GM21619 (cell line): ENCODE results near the gene DSTYK.
"Not testable (repeated sequence)": the region's sequence is repeated elsewhere in the genome, so short reads cannot be mapped to it uniquely, and the experiment has no call there.

Experiments
- ATAC-seq: cut with Tn5 transposase; IDR thresholded peaks from one replicate; pipeline ENCODE4 v1.9.1; 2021; ENCODE audit not compliant: unreplicated experiment

The DSTYK gene

DNA sequence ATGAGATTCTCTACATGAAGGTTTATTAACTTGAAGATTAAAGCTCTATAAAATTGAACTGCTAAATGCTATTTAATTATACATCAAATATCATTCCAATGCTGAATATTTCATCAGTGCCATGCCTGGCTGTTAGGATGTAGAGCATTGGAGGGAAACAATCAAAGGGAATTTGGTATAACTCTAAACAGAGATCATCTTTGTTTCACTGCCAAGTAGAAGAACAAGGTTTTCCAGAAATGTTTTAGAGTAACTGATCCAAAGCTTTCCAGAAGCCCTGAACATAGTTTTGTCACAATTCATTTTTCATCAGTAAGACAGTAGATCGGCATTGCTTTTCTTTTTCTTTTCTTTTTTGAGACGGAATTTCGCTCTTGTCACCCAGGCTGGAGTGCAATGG is 5.9 kb upstream of the DSTYK start:
- no peak for ATAC-seq

DNA sequence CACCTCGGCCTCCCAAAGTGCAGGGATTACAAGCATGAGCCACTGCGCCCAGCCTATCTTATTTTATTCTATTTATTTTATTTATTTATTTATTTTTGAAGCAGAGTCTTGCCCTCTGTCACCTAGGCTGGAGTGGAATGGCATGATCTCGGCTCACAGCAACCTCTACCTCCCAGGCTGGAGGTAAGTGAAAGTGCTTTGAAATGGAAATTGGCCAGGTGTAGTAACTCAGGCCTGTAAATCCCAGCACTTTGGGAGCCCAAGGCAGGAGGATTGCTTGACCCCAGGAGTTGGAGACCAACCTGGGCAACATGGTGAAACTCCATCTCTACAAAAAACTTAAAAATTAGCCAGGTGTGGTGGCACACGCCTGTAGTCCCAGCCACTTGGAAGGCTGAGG is 5.1 kb upstream of the DSTYK start:
- no peak for ATAC-seq

DNA sequence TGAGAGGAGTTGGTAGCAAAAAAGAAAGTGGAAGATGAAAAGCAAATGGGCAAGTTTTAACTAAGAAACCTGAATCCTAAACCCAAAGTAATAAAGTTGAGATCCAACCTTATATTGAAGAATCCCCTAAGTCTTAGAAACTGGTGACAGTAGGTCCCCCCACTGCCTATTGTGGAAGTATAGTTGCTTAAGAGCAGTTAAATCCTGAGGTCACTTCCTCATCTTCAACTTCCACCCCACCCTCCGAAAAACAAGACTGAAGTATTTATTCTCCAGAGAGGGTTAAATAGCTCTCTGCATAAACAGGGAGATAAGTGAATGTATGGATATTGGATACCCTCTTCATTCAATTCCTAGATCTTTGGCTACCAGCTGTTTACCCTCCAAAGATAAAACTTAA is 3.3 kb upstream of the DSTYK start:
- no peak for ATAC-seq

DNA sequence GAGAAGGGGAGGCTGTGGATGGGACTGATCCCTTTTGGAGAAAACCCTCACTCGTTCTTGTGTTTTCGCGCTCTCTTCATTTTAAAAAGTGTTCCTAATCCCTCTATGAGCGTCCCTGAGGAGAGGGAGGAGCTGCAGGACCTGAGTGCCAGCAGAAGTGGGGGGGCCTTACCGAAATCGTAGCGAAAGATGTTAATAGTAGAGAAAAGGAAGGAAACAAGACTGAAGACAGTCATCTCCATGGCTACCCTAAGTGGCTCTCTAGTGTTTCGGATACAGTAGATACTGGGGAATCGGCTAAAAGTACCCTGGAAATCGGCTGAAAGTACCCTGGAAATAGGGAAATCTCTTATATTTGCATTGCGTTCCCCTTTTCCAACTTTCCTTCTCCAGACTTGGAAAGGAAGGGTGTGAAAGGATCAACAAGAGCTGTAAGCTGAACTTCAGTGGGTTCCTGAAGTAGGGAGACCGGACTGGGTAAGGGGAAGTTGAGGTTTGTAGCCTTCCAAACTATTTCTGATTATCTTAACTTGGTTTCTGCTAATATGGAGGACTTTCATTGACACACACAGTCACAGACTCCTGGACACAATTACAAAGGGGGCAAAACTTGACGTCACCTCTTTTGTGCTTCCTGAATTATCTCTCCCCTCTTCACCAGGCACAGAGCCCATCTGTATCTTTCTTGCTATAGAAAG is 486 bp upstream of the DSTYK start:
- ATAC-seq: peak; percentile 16

DNA sequence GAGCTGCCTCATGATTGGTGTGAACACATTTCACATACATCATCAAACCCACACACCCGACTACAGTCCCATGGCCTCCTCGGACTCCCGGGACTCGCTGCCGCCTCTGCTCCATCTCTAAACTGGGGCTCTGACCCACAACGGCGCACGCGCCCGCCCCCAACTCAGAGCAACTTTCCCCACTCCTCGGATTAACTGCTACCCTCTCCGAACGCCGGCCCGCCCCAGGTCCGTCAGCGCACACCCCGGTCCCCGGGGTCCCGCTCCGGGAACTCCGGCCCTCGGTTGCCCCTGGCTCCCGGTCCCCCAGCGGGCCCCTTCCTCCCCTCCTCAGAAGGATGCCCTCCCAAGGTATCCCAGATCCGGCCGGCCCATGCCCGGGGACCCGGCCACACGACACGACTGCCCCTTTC is 740 bp downstream of the DSTYK start:
- peak; percentile 9 for ATAC-seq

DNA sequence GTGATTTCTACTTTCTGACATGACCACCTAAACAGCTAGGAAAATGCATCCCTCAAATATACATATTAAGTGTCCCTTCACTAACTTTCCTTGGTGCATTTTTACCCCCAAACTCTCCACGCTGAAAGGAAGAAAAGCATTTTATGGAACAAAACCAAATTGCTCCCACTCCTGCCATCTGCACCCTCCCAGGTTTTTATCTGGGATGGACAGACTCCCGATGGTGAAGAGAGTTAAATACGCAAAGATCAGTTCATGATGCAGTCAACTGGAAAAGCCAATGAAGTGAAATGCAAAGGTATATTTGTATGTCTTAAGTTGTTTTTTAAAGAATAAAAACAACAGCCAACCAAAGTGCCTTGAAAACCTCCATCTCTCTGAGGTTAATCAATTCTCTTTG is 2.7 kb downstream of the DSTYK start:
- no peak for ATAC-seq

DNA sequence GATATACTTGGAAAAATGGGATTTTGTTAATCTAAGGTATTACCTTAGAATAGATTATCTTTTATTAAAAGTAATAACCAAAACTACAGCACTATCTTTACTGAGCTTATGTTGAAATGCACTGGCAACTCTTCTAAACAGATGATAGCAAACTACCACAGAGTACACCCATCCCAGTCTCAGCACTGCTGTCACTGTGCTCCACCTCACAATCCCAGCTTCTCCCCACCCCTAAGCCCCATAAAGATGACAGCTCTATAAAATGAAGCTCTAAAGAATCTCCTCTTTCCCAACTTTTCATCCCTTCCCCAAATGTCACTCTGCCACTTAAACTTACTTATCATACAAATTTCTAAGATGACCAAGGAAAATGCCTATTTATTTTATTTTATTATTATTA is 6.4 kb downstream of the DSTYK start:
- no peak for ATAC-seq

DNA sequence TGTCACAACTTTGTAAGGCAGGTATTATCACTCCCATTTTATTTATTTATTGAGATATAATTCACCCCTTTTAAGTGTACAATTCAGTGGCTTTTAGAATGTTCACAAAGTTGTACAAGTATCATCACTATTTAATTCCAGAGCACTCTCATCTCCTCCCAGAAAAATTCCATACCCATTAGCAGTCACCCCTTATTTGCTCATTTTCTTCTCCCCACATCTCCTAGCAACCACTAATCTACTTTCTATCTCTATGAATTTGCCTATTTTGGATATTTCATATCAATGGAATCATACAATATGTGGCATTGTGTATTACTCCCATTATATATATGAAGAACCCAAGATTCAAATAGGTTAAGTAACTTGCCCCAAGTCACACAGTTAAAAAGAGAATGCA is 7.0 kb downstream of the DSTYK start:
- ATAC-seq: no peak

DNA sequence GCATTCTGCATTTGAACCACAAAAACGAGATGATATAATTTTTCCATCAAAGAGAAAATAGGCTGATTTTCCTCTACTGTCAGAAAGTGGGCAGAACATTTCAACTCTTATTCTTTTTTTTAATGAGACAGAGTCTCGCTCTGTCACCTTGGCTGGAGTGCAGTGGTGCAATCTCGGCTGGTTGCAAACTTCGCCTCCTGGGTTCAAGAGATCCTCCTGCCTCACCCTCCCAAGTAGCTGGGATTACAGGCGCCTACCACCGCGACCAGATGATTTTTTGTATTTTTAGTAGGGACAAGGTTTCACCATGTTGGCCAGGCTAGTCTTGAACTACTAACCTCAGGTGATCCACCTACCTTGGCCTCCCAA is 11.6 kb downstream of the DSTYK start:
- no peak for ATAC-seq

DNA sequence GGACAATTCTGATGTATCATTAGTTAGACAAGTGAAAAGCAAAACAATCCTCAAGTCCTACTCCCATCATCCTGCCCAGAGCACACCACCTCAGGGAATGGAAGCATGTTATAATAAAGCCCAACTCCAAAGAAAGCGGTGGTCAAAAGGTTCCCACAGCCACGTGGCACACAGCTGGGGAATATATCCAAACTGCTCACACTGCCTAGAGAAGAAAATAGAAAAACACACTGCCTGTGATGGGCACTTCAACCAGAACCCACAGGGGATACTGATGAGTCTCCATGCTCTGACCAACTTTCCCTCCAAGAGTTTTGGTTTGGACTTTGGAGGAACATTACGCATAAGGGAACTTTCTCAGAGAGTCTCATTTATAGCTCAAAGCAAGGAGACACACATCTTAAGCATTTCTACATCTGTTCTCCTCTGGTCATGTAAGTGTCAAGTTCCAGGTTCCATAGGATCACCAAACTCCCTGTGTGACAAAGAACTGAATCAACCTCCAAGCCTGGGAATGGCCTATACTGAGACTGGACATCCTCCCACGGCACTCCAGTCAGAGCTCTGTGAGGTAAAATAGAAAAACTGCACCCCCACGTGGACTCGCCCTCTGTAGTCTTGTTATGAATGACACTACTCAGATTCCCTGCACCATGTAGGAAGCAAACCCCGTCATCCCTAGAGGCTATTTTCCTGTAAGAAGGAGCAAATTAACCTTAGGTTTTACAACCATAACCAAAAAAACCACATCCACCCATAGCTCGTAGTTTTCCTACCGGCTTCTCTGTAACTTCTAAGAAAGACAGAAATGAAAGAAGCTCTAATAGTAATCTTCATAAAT is 12.2 kb downstream of the DSTYK start:
- no peak for ATAC-seq

DNA sequence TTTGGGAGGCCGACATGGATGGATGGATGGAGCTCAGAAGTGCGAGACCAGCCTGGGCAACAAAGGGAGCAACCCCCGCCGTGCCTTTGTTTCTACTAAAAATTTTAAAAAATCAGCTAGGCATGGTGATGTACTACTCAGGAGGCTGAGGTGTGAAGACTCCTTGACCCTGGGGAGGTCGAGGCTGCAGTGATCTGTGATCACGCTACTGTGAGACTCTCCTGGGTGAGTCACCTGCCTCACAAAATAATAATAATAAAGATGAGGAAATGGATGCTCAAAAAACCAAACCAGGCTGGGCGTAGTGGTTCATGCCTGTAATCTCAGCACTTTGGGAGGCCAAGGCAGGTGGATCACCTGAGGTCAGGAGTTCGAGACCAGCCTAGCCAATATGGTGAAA is 19.2 kb downstream of the DSTYK start:
- ATAC-seq: no peak

DNA sequence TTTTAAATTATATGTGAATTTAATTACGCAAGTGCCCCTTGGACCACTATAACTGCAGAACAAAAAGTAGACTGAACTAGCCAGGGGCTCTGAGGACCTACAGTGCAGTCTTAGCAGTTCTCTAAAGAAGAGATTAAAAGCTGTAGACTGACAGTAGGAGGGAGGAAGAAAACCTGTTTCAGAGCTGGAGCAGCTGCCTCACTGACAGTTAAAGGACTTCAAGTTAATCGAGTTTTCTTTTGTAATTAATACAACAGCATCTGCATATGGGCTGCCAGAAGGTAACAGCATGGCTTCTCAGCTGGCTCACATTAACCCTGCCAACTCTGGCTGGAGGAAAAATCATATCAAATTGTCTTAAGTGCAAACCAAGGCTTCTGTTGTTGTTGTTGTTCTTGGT is 19.9 kb downstream of the DSTYK start:
- no peak for ATAC-seq

DNA sequence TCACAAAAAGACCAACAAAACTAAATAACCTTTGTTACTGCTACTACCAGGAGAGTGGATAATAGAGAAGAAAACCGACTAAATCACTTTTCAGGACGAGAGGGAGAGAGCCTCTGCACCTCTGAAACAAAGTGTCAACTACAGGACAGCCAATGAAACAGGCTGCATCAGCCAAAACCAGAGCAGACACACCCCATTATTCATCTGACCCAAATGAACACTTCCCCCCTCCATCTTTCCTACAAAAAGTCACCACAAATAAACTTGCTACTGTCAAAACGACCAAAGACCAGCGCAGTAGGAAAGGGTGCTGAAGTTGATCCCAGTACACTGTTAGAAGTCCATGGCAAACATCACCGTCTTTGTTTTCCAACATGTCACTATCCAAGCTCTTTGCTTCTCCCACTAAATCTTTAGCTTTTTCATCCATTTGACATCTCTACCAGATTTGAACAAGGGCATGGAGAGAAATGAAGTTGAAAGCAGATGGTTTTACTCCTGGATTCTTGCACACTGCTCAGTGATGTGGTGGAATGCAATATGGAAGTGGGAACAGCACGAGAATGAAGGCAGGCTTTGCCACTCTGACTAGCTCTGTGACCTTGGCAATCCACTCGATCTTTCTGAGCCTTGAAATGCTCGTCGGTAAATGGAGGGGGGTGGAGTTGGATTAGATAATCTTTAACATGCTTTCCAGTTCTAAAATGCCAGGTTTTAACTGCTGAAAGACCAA is 20.5 kb downstream of the DSTYK start:
- ATAC-seq: no peak

DNA sequence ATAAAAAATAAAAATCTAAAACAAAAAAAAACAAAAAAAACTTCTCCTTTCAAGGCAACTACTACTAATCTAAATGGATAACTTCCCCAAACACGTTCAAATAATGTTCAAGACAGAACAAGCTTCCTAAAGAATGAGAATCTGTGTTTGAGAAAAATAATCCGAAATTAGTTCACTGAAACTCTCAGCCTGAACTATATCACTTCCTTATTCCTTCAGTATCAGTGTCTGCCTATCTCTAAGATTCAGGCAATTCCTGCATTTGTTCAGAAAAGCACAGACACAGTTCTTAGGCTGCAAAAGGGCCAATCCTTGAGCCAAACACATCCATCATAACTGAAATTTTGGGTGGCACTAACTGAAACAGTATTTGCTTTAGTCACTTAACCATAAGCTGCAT is 22.4 kb downstream of the DSTYK start:
- ATAC-seq: no peak

DNA sequence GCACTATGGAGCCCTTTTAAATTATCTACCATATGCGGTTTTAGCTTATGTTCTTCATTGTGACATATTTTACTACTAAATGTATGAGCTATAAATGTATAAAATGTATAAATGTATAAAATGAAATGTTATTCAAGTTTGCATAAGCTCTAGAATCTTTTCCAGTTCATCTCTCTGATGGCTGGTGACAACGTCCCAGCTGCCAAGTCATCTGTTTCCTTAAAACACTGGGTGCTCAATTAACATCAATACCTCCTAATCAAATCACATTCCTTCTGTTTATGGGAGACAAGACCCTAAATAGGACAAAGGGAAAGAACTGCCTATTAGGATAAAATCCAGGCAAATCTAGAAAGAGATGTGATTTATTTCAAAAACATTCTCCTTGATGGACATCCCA is 22.9 kb downstream of the DSTYK start:
- no peak for ATAC-seq

DNA sequence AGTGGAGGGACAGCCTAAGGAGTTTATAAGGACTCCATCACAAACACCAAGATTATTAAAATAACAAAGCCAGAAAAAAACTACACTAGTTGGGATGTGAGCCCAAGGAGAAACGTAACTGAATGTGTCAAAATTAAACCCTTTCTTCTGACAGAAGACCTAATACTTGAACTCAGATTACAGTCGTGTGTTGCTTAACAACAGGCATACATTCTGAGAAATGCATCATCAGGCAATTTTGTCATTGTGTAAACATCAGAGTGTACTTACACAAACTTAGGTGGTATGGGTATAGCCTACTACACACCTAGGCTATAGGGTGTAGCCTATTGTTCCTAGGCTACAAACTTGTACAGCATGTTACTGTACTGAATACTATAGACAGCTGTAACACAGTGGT is 23.4 kb downstream of the DSTYK start:
- no peak for ATAC-seq

DNA sequence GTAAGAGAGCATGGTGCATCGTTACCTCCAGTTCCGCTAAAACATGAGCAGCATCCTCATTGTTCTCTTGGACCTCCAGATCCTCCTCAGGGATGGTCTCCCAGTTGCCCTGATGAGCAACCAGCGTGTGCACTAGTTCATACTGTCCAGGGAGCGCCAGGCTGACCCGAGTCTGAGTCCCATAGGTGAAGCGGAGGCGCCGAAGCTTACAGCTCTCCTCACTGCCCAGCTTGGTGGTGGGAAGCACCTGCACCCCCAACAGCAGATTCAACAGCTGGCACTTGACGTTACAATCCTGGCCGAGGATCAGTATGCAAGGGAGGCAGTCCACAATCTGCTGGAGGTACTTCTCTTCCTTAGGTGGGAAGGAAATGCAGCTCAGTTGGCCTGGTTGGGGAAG is 24.1 kb downstream of the DSTYK start:
- ATAC-seq: no peak

DNA sequence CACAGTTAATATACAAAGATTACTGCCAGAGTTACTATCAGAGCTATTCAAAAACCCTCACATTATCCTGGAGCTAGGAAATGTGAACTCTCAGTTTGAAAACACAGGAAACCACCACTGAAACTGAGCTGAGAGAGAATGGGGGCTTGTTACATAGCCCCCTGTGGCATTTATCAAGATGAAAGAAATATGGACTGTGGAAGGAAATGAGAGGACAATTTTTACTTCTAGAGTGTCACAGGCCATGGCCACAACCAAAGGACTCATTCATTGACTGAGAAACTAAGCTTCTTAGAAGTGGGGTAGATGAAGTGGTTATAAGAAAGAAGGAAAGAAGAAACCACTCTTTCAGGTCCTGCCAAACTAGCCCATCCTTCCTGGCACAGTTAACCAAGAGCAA is 25.3 kb downstream of the DSTYK start:
- no peak for ATAC-seq

DNA sequence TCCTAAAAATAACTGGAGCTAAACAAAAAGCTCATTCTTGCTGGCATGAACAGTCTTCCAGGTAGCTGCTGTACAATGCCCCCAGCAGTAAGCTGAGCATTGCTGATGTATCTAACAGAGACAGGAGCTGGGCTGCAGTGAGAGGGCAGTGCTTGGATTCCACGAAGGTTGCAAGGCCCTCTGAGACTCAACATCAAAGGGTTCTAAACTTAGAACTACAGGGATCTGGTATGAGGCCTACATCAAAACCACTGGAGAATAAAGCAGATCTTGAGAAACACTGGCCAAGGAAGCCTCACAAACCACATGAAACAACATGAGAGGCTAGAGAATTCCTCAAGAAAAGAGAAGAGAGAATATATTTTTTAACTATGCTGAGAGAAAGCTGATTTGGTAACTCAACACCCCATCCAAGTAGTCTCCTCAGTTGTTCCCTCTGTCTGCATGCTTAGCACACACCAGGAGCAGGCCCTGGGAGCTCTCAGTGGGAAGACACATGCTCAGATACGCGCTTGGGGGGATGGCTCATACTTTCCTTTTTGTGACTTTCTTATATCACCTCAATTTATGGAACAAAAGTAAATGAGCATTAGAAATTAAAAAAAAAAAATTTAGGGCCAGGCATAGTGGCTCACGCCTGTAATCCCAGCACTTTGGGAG is 27.7 kb downstream of the DSTYK start:
- no peak for ATAC-seq

DNA sequence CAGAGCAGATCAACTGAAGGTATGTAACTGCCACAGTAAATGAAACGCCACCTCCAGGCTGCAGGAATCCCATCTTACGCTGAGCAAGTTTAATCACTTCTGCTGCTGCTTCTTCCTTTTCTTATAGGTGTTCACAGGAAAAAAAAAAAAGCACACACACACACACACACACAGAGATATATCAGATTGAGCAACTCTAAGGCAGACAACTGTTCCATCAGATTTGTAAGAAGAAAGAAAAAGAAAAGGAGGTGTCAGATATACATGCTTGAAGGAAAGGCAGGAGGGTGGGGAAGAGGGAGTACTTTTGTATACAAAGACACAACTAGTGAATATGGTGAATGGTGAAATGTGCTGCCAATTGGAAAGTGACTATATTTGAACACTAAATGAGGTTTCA is 28.6 kb downstream of the DSTYK start:
- ATAC-seq: no peak

DNA sequence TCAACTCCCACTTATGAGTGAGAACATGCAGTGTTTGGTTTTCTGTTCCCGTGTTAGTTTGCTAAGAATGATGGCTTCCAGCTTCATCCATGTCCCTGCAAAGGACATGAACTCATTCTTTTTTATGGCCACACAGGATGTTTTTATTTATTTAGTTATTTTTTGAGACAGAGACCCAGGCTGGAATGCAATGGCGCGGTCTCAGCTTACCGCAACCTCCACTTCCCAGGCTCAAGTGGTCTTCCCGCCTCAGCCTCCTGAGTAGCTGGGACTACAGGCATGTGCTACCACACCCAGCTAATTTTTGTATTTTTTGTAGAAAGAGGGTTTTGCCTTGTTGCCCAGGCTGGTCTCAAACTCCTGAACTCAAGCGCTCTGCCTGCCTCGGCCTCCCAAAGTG is 31.2 kb downstream of the DSTYK start:
- ATAC-seq: not testable (repeated sequence)

DNA sequence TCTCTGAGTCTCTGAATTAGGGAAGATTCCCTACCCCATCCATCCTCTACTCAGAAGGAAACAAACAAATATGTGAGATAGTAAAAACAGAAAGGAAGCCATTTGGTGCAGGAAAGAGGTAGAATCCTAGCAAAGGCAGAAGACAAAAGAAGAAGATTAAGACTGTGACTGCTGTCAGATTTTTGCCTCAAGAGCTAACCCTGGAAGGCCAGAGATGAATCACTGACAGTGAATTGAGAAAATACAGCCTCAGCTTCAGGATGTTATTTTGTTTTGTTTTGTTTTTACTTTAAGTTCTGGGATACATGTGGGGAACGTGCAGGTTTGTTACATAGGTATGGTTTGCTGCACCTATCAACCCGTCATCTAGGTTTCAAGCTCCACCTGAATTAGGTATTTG is 31.7 kb downstream of the DSTYK start:
- ATAC-seq: no peak
